LHCN-M2 (cell line): Measurements from ENCODE around the gene CDCP1. TPM values are rescaled to one million over a fixed set of nuclear protein-coding genes. Genes with fewer than 3 reads are reported as not detected.
"Not testable (repeated sequence)": the region's sequence is repeated elsewhere in the genome, so short reads cannot be mapped to it uniquely, and the experiment has no call there.

Experiments
- DNase-seq: peaks from one replicate; pipeline ENCODE4 v3.0.0-alpha.2; 2012; ENCODE audit warnings: low read depth
- total RNA-seq: library from RNA; depleted of rRNA; stranded (reverse); fragments of >200 nt; gene quantifications from 2 replicates; pipeline ENCODE4 v1.2.3, GENCODE V29; 2014

The CDCP1 gene
- total RNA-seq, 1 experiment from 2014 or later, result 19.6 TPM

GRCh38 chr3:45057557-45057956 lies 88.6 kb downstream of the CDCP1 start:
- no peak for DNase-seq

GRCh38 chr3:45056608-45057301 lies 89.4 kb downstream of the CDCP1 start:
- DNase-seq, result peak; percentile 31

- DNase-seq, result peak; percentile 85
These were observed 90.6 kb downstream of the CDCP1 start for GRCh38 chr3:45055411-45056143.

- peak; percentile 78 for DNase-seq
These were observed 91.2 kb downstream of the CDCP1 start for GRCh38 chr3:45055032-45055410.

- DNase-seq, result peak; percentile 83
These were observed 91.9 kb downstream of the CDCP1 start for GRCh38 chr3:45054196-45054857.

- DNase-seq, result not testable (repeated sequence)
These were observed 92.4 kb downstream of the CDCP1 start for GRCh38 chr3:45053805-45054195.

GRCh38 chr3:45051685-45052084 lies 94.5 kb downstream of the CDCP1 start:
- DNase-seq, result no peak

- no peak for DNase-seq
These were observed 96.4 kb downstream of the CDCP1 start for GRCh38 chr3:45049807-45050206.

GRCh38 chr3:45048244-45048643 lies 97.9 kb downstream of the CDCP1 start:
- DNase-seq, result no peak

- peak; percentile 92 for DNase-seq
These were observed 102.4 kb downstream of the CDCP1 start for GRCh38 chr3:45043728-45044299.

GRCh38 chr3:45042162-45042561 lies 104.0 kb downstream of the CDCP1 start:
- DNase-seq, result no peak

- no peak for DNase-seq
These were observed 104.5 kb downstream of the CDCP1 start for GRCh38 chr3:45041666-45042065.

GRCh38 chr3:45037720-45038455 lies 108.3 kb downstream of the CDCP1 start:
- DNase-seq, result peak; percentile 94

- DNase-seq, result no peak
These were observed 110.5 kb downstream of the CDCP1 start for GRCh38 chr3:45035441-45036301.

GRCh38 chr3:45034612-45035252 lies 111.4 kb downstream of the CDCP1 start:
- DNase-seq, result peak; percentile 46

GRCh38 chr3:45033791-45034190 lies 112.4 kb downstream of the CDCP1 start:
- no peak for DNase-seq
